Transverse colon (tissue), 4 donors: ENCODE results near the gene KAZALD1. TPM values are rescaled to one million over a fixed set of nuclear protein-coding genes. Genes with fewer than 3 reads are reported as not detected.

ENCODE experiments used
- DNase-seq: peaks from one replicate; pipeline ENCODE4 v3.0.0-alpha.2; 2019
- H3K27ac ChIP-seq, 4 donors: fragments of 200-600 bp; sonication (generic); 2 replicates each; pipeline ENCODE4 v1.5.1; 2016 to 2018; ENCODE audit warnings: inconsistent platforms in 4 of 4
- H3K27me3 ChIP-seq: fragments of 200-600 bp; sonication (generic); 2 replicates; pipeline ENCODE4 v1.5.1; 2017; ENCODE audit warnings: inconsistent platforms
- H3K36me3 ChIP-seq, 4 donors: fragments of 200-600 bp; sonication (generic); 2 replicates each; pipeline ENCODE4 v1.5.1; 2017 to 2019; ENCODE audit warnings: inconsistent platforms in 4 of 4
- H3K4me1 ChIP-seq, 4 donors: fragments of 200-600 bp; sonication (generic); 2 replicates each; pipeline ENCODE4 v1.5.1; 2017 to 2020; ENCODE audit warnings: inconsistent platforms in 4 of 4
- H3K4me3 ChIP-seq, 4 donors: fragments of 200-600 bp; sonication (generic); 1 replicate in 1 of 4; 2 replicates in 3 of 4; pipeline versions ENCODE4 v1.5.1 to v1.6.1; 2017 to 2019; ENCODE audit warnings: inconsistent platforms in 4 of 4
- H3K9me3 ChIP-seq, 2 donors: fragments of 200-600 bp; sonication (generic); 2 replicates each; pipeline ENCODE4 v1.5.1; 2017 to 2019; ENCODE audit warnings: inconsistent platforms in 2 of 2
- CTCF ChIP-seq, 5 experiments: fragments of 200-600 bp in 3 of 5; fragments of 450-650 bp in 2 of 5; sonication (generic) in 3 of 5; IDR thresholded peaks; 1 replicate in 2 of 5; 2 replicates in 3 of 5; pipeline ENCODE4 v1.5.1; 2016 to 2017; ENCODE audit warnings: antibody characterized with exemption in 5 of 5, inconsistent platforms in 3 of 5, mild to moderate bottlenecking in 2 of 5, moderate library complexity in 1 of 5
- EP300 ChIP-seq: sonication (generic); formaldehyde crosslinking; IDR thresholded peaks from one replicate; pipeline ENCODE4 v1.6.1; 2017; ENCODE audit warnings: antibody characterized with exemption, low read depth
- POLR2A ChIP-seq: fragments of 450-650 bp; IDR thresholded peaks from one replicate; pipeline ENCODE4 v1.6.1; 2016; ENCODE audit warnings: antibody characterized with exemption, mild to moderate bottlenecking, moderate library complexity
- POLR2AphosphoS5 ChIP-seq, 3 donors: sonication (generic); formaldehyde crosslinking; IDR thresholded peaks; one replicate each; pipeline ENCODE4 v1.6.1; 2016; ENCODE audit warnings: antibody characterized with exemption in 3 of 3
- WGBS, 2 donors: methylation state at CpG; one replicate each; pipeline ENCODE4 v1.1.5; 2018; ENCODE audit warnings: low coverage in 1 of 2; 5-methylcytosine and 5-hydroxymethylcytosine counted together
- in situ Hi-C, 4 donors: fragments of 200-750 bp; cut with MboI; loops; one replicate each; pipeline versions ENCODE4 v1.15.0 to v1.15.1; 2017; ENCODE audit warnings: low sequenced_read_pairs in 3 of 4, low pct_ligation_motif_present in 1 of 4, low pct_unique_long_range_greater_than_20kb in 1 of 4
- intact Hi-C: fragments of 100-400 bp; cut with DNase I; formaldehyde crosslinking; loops from one replicate; pipeline ENCODE4 v1.15.1; 2023; ENCODE audit warnings: low total_unique reads
- total RNA-seq, 4 donors: library from RNA; depleted of rRNA; stranded (reverse); fragments of >200 nt; gene quantifications; one replicate each; pipeline ENCODE4 v1.1.0, GENCODE V29; 2016

KAZALD1 gene
- total RNA-seq, 4 donors from 2014 or later: 3.8 to 18.8 (median 10.0) TPM

- Histone ChIP-seq H3K27ac (no peak overlapping the region), H3K36me3 (no peaks in the 10 kb centered on the region), H3K4me1 (peaks cover 0 to 7% (median 0%) of the 10 kb centered on the region in 4 donors), H3K27me3 (peaks cover 70% of the 10 kb centered on the region), H3K9me3 (no peaks in the 10 kb centered on the region), H3K4me3 (no peak overlapping the region)
- in situ Hi-C loops (no loop called here), intact Hi-C loops (loop anchor here (5.0 kb wide), 1 partner anchor 1461 kb away; no protein-coding TSS in a partner anchor)
- TF ChIP-seq CTCF (IDR thresholded peaks at IDR 0.05): no peak
- no peak for DNase-seq
- 4 to 13% methylated on average over 4 to 13 of the region's 13 CpGs for WGBS, 2 donors
Observed at GRCh38 chr10:101073631-101074030, 11.8 kb downstream of the KAZALD1 start.

DNA sequence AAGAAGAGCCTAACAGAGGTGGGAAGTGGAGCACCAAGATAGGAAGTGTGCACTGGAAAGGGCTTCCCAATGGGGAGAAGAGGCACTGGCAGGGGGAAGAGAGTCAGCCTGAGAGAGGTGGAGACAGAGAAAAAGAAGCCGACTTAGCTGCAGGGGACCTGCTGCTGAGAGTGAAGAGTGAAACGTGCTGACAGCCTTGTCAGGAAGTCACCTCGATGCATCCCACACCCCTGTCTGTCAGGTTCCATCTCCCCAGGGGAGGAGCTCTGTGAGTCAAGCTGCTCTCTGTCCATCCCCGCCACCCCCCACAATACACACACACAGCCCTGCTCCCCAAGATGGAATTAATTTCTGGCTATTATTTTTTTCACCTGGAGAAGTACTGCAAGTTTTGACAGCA lies 14.0 kb downstream of the KAZALD1 start:
- H3K4me3 ChIP-seq: no peak overlapping the region
- H3K9me3 ChIP-seq: no peaks in the 10 kb centered on the region
- no peaks in the 10 kb centered on the region for H3K4me1 ChIP-seq
- H3K36me3 ChIP-seq: no peaks in the 10 kb centered on the region
- TF ChIP-seq CTCF (IDR thresholded peaks at IDR 0.05) (no peak), POLR2AphosphoS5 (IDR thresholded peaks at IDR 0.05) (no peak), EP300 (no peak), POLR2A (no peak)
- in situ Hi-C loops (no loop called here), intact Hi-C loops (no loop called here)
- no peak for DNase-seq
- 10% methylated on average over 4 of the region's 4 CpGs; no CpG with 5 or more reads in 1 of the 2 donors for WGBS, 2 donors
- H3K27me3 ChIP-seq: peaks cover 87% of the 10 kb centered on the region
- H3K27ac ChIP-seq: no peak overlapping the region

- Histone ChIP-seq H3K4me1 (no peaks in the 10 kb centered on the region), H3K27ac (no peak overlapping the region), H3K9me3 (no peaks in the 10 kb centered on the region), H3K36me3 (no peaks in the 10 kb centered on the region), H3K4me3 (no peak overlapping the region), H3K27me3 (peaks cover 89% of the 10 kb centered on the region)
- 73 to 100% methylated on average over 2 to 5 of the region's 5 CpGs for WGBS, 2 donors
- in situ Hi-C loops: no loop called here
- DNase-seq: no peak
- intact Hi-C loops: no loop called here
- TF ChIP-seq CTCF (IDR thresholded peaks at IDR 0.05) (no peak), POLR2A (no peak), EP300 (no peak)
Observed at GRCh38 chr10:101076630-101077029, 14.8 kb downstream of the KAZALD1 start.

DNA sequence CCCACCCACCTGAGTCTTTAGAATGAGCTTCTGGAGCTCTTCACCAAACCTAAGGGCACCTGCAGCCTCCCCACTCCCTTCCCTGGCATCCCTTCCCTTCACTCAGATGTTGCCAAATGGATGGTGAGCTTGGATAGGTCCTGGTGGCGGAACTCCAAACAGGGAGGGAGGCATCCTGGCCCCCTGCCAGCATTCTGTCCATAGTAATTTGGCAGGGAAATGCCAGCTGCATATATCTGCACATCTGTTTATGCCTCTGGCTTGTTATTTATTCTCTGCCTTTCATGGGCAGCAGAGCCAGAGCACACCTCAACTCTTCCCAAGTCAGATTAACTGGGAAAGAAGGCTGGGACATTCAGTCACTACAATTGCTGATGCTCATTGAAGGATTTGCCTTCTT lies 18.1 kb downstream of the KAZALD1 start:
- intact Hi-C loops: no loop called here
- TF ChIP-seq EP300 (no peak), CTCF (IDR thresholded peaks at IDR 0.05) (no peak), POLR2AphosphoS5 (IDR thresholded peaks at IDR 0.05) (no peak), POLR2A (no peak)
- no peak overlapping the region for H3K4me3 ChIP-seq
- H3K27ac ChIP-seq: no peak overlapping the region
- WGBS, 2 donors: 67% methylated on average over 1 of the region's 1 CpG; no CpG with 5 or more reads in 1 of the 2 donors
- no peaks in the 10 kb centered on the region for H3K4me1 ChIP-seq
- no peaks in the 10 kb centered on the region for H3K36me3 ChIP-seq
- H3K27me3 ChIP-seq: peaks cover 84% of the 10 kb centered on the region
- in situ Hi-C loops: no loop called here
- no peaks in the 10 kb centered on the region for H3K9me3 ChIP-seq
- DNase-seq: no peak
